HG02852 (cell line): ENCODE results near the gene CD70.
A peak's percentile ranks its signal among the peaks of the same experiment; 100 is the strongest.
"Not testable (repeated sequence)": the region's sequence is repeated elsewhere in the genome, so short reads cannot be mapped to it uniquely, and the experiment has no call there.

ENCODE experiments used
- ATAC-seq: cut with Tn5 transposase; IDR thresholded peaks from one replicate; pipeline ENCODE4 v1.9.1; 2021; ENCODE audit warnings: mild to moderate bottlenecking, moderate library complexity; ENCODE audit not compliant: unreplicated experiment

Gene CD70

GRCh38 chr19:6590827-6591319, at the start of gene CD70:
Gene CD70, minus strand, starts transcription at chr19:6591150. Its CDS starts 148 bp downstream, at chr19:6591002.
- peak; percentile 44 for ATAC-seq

GRCh38 chr19:6640333-6640732, 49.4 kb upstream of the CD70 start:
- not testable (repeated sequence) for ATAC-seq

GRCh38 chr19:6639439-6639838, 48.5 kb upstream of the CD70 start:
- ATAC-seq = no peak

GRCh38 chr19:6633456-6633813, 42.5 kb upstream of the CD70 start:
- ATAC-seq = not testable (repeated sequence)

GRCh38 chr19:6632747-6633455, 42.0 kb upstream of the CD70 start:
- not testable (repeated sequence) for ATAC-seq

GRCh38 chr19:6632002-6632621, 41.2 kb upstream of the CD70 start:
- no peak for ATAC-seq

GRCh38 chr19:6626764-6627163, 35.8 kb upstream of the CD70 start:
- ATAC-seq = no peak

- ATAC-seq = no peak
Measured at GRCh38 chr19:6617374-6617773, 26.4 kb upstream of the CD70 start.

GRCh38 chr19:6616011-6616410, 25.1 kb upstream of the CD70 start:
- ATAC-seq = no peak

GRCh38 chr19:6613711-6614110, 22.8 kb upstream of the CD70 start:
- no peak for ATAC-seq

GRCh38 chr19:6610934-6611852, 20.2 kb upstream of the CD70 start:
- ATAC-seq = no peak

- ATAC-seq = no peak
Measured at GRCh38 chr19:6608940-6609339, 18.0 kb upstream of the CD70 start.

GRCh38 chr19:6608146-6608545, 17.2 kb upstream of the CD70 start:
- not testable (repeated sequence) for ATAC-seq

GRCh38 chr19:6606276-6607070, 15.5 kb upstream of the CD70 start:
- not testable (repeated sequence) for ATAC-seq

GRCh38 chr19:6604906-6605305, 14.0 kb upstream of the CD70 start:
- ATAC-seq = no peak

- ATAC-seq = no peak
Measured at GRCh38 chr19:6602729-6603114, 11.8 kb upstream of the CD70 start.

- not testable (repeated sequence) for ATAC-seq
Measured at GRCh38 chr19:6601537-6602052, 10.6 kb upstream of the CD70 start.

- not testable (repeated sequence) for ATAC-seq
Measured at GRCh38 chr19:6600951-6601536, 10.1 kb upstream of the CD70 start.

GRCh38 chr19:6599866-6600454, 9.0 kb upstream of the CD70 start:
- ATAC-seq = no peak
